ENCODE results near the gene HLA-DOB.

GRCh38 chr6:32790306-32790705 lies 26.5 kb downstream of the HLA-DOB start:
- TF ChIP-seq KLF6 (CRISPR knock-in tag; IDR thresholded peaks at IDR 0.05) = no peak
- no peak for TF ChIP-seq CTCF (CRISPR knock-in tag; IDR thresholded peaks at IDR 0.05)
- no peak for TF ChIP-seq JUNB (CRISPR knock-in tag; IDR thresholded peaks at IDR 0.05; ENCODE audit: borderline replicate concordance)
- no peak for TF ChIP-seq ZNF232 (CRISPR knock-in tag; IDR thresholded peaks at IDR 0.05; ENCODE audit: borderline replicate concordance)

Data from HepG2 (cell line).